Measurements from ENCODE around the gene ROCK2. TPM values are rescaled to one million over a fixed set of nuclear protein-coding genes. Genes with fewer than 3 reads are reported as not detected.

ROCK2 gene
- total and polyA plus RNA-seq, 2 donors (not counting 1 experiment from before 2014, with no cell fraction given), result 2.3 to 30.2 TPM

GRCh38 chr2:11220445-11220844, 124.0 kb downstream of the ROCK2 start:
- Histone ChIP-seq H3K4me1 (ENCODE audit: control insufficient read depth in 2 of 2, insufficient read depth in 2 of 2, low read length in 2 of 2) (no peaks in the 10 kb centered on the region), H3K4me3 (ENCODE audit: control extremely low read depth in 1 of 5, extremely low read depth in 1 of 5, insufficient read depth in 1 of 5, low read depth in 2 of 5, low read length in 4 of 5) (no peak overlapping the region), H3K36me3 (replicated peaks in 1 of 2; ENCODE audit: control extremely low read depth in 1 of 2, control insufficient read depth in 1 of 2, extremely low read depth in 1 of 2, insufficient read depth in 2 of 2, low read length in 1 of 2) (peaks cover 9 to 34% of the 10 kb centered on the region in 2 experiments), H2AFZ (ENCODE audit: insufficient read depth, low read depth, low read length, poor library complexity, severe bottlenecking) (no peak overlapping the region), H3K27me3 (replicated peaks in 1 of 4; ENCODE audit: control extremely low read depth in 1 of 4, control insufficient read depth in 3 of 4, insufficient read depth in 4 of 4, low read length in 3 of 4) (no peaks in the 10 kb centered on the region), H3K9ac (ENCODE audit: low read length) (no peak overlapping the region), H3K27ac (ENCODE audit: low read length in 2 of 2) (no peak overlapping the region), H3K4me2 (replicated peaks; ENCODE audit: low read depth, low read length, poor library complexity, severe bottlenecking) (no peak overlapping the region), H4K20me1 (ENCODE audit: control insufficient read depth, insufficient read depth, low read length, poor library complexity, severe bottlenecking) (no peaks in the 10 kb centered on the region), H3K79me2 (ENCODE audit: control insufficient read depth, insufficient read depth, low read length) (no peaks in the 10 kb centered on the region), H3K9me3 (ENCODE audit: control extremely low read depth in 1 of 3, control insufficient read depth in 2 of 3, insufficient read depth in 1 of 3, low read length in 2 of 3) (peaks cover 0 to 1% (median 0%) of the 10 kb centered on the region in 3 donors)
- ChIA-PET POLR2A (no interaction called here), CTCF (no interaction called here)
- DNase-seq (no peak), ATAC-seq (ENCODE audit: low read depth) (no peak)
- no peak for TF ChIP-seq CTCF (IDR thresholded peaks at IDR 0.05)
- no peak for TF ChIP-seq EZH2 (IDR thresholded peaks at IDR 0.05; ENCODE audit: borderline replicate concordance, insufficient read depth, low read depth, low read length, poor library complexity, severe bottlenecking)
- no peak overlapping the region for H3K27ac Mint-ChIP-seq
- no peaks in the 10 kb centered on the region for H3K27me3 Mint-ChIP-seq
- intact Hi-C loops (cut with micrococcal nuclease), result no loop called here
- 100% methylated on average over 2 of the region's 2 CpGs for WGBS (ENCODE audit: insufficient coverage)
- H3K9me3 Mint-ChIP-seq (ENCODE audit: insufficient read depth), result no peaks in the 10 kb centered on the region
- H3K4me3 Mint-ChIP-seq, result no peak overlapping the region
- H3K4me1 Mint-ChIP-seq, result peaks cover 4% of the 10 kb centered on the region

GRCh38 chr2:11215407-11215806, 129.0 kb downstream of the ROCK2 start:
- ChIA-PET POLR2A (no interaction called here), CTCF (no interaction called here)
- Histone ChIP-seq H3K27ac (ENCODE audit: low read length in 2 of 2) (no peak overlapping the region), H3K4me2 (replicated peaks; ENCODE audit: low read depth, low read length, poor library complexity, severe bottlenecking) (no peak overlapping the region), H4K20me1 (ENCODE audit: control insufficient read depth, insufficient read depth, low read length, poor library complexity, severe bottlenecking) (no peaks in the 10 kb centered on the region), H3K4me1 (ENCODE audit: control insufficient read depth in 2 of 2, insufficient read depth in 2 of 2, low read length in 2 of 2) (no peaks in the 10 kb centered on the region), H3K9ac (ENCODE audit: low read length) (no peak overlapping the region), H3K9me3 (ENCODE audit: control extremely low read depth in 1 of 3, control insufficient read depth in 2 of 3, insufficient read depth in 1 of 3, low read length in 2 of 3) (no peaks in the 10 kb centered on the region), H3K36me3 (replicated peaks in 1 of 2; ENCODE audit: control extremely low read depth in 1 of 2, control insufficient read depth in 1 of 2, extremely low read depth in 1 of 2, insufficient read depth in 2 of 2, low read length in 1 of 2) (peaks cover 3 to 48% of the 10 kb centered on the region in 2 experiments), H2AFZ (ENCODE audit: insufficient read depth, low read depth, low read length, poor library complexity, severe bottlenecking) (no peak overlapping the region), H3K4me3 (ENCODE audit: control extremely low read depth in 1 of 5, extremely low read depth in 1 of 5, insufficient read depth in 1 of 5, low read depth in 2 of 5, low read length in 4 of 5) (no peak overlapping the region), H3K79me2 (ENCODE audit: control insufficient read depth, insufficient read depth, low read length) (no peaks in the 10 kb centered on the region), H3K27me3 (replicated peaks in 1 of 4; ENCODE audit: control extremely low read depth in 1 of 4, control insufficient read depth in 3 of 4, insufficient read depth in 4 of 4, low read length in 3 of 4) (no peaks in the 10 kb centered on the region)
- WGBS (ENCODE audit: insufficient coverage), result no CpG with 5 or more reads among the region's 3 CpGs
- H3K27ac Mint-ChIP-seq, result no peak overlapping the region
- ATAC-seq (ENCODE audit: low read depth) (no peak), DNase-seq (no peak)
- H3K4me3 Mint-ChIP-seq, result no peak overlapping the region
- no peak for TF ChIP-seq EZH2 (IDR thresholded peaks at IDR 0.05; ENCODE audit: borderline replicate concordance, insufficient read depth, low read depth, low read length, poor library complexity, severe bottlenecking)
- TF ChIP-seq CTCF (IDR thresholded peaks at IDR 0.05), result no peak
- intact Hi-C loops (cut with micrococcal nuclease), result no loop called here
- no peaks in the 10 kb centered on the region for H3K9me3 Mint-ChIP-seq (ENCODE audit: insufficient read depth)
- H3K27me3 Mint-ChIP-seq, result no peaks in the 10 kb centered on the region
- no peaks in the 10 kb centered on the region for H3K4me1 Mint-ChIP-seq
